Choroid plexus epithelial cell (primary cell): ENCODE data around the gene ZBTB17.
A peak's percentile ranks its signal among the peaks of the same experiment; 100 is the strongest.

ENCODE experiments used
- DNase-seq: peaks from one replicate; pipeline ENCODE4 v3.0.0-alpha.2; 2010; ENCODE audit warnings: low read depth
- H3K4me3 ChIP-seq: 2 replicates; pipeline ENCODE4 v1.5.1; 2011; ENCODE audit warnings: low read depth, mild to moderate bottlenecking, control low read depth, low read length, moderate library complexity
- TF ChIP-seq, protein P1 (sequence below): conservative IDR thresholded peaks from 2 replicates; pipeline ENCODE4 v1.5.1; 2011; ENCODE audit warnings: low read depth, mild to moderate bottlenecking, control low read depth, inconsistent platforms, low read length, moderate library complexity

The ZBTB17 gene

DNA sequence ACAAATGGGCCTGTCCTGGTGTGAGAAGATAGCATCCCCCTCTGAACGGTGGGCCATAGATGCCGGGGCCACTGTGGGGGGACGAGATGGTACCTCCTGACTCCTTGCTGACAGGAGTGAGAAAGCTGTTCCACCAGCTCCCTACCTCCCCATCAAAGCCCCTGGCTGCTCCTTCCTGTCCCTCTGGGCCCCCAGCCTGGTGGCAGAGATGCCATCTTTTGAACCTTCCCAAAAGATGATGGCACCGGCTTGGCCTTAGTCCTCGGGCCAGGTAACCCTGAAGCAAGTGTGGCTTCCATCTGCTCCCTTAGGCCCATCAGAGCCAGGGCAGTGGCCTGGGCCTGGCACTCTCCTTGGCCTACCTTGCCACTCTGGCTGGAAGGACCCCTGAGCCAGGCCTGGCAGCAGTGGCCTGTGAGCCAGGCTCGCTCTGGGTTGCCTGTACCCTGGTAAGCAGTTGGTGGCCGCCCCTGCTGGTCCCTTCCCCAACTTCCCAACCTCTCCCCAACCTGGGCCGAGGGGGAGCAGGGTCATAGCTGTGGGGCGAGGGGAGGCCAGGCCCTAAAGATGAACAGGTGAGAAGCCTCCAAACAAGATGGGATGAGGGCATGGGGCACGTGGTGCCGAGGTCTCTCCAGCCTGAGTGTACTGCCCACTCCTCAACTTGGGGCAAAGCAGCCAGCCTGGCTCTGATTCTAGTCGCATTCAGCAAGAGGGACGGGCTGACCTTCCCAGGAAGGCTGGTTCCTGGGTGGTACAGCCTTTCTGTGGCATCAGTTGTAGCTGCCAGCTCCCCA is 34.7 kb downstream of the ZBTB17 start:
- TF ChIP-seq, protein P1, sequence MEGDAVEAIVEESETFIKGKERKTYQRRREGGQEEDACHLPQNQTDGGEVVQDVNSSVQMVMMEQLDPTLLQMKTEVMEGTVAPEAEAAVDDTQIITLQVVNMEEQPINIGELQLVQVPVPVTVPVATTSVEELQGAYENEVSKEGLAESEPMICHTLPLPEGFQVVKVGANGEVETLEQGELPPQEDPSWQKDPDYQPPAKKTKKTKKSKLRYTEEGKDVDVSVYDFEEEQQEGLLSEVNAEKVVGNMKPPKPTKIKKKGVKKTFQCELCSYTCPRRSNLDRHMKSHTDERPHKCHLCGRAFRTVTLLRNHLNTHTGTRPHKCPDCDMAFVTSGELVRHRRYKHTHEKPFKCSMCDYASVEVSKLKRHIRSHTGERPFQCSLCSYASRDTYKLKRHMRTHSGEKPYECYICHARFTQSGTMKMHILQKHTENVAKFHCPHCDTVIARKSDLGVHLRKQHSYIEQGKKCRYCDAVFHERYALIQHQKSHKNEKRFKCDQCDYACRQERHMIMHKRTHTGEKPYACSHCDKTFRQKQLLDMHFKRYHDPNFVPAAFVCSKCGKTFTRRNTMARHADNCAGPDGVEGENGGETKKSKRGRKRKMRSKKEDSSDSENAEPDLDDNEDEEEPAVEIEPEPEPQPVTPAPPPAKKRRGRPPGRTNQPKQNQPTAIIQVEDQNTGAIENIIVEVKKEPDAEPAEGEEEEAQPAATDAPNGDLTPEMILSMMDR: no peak
- H3K4me3 ChIP-seq: no peak overlapping the region
- no peak for DNase-seq

DNA sequence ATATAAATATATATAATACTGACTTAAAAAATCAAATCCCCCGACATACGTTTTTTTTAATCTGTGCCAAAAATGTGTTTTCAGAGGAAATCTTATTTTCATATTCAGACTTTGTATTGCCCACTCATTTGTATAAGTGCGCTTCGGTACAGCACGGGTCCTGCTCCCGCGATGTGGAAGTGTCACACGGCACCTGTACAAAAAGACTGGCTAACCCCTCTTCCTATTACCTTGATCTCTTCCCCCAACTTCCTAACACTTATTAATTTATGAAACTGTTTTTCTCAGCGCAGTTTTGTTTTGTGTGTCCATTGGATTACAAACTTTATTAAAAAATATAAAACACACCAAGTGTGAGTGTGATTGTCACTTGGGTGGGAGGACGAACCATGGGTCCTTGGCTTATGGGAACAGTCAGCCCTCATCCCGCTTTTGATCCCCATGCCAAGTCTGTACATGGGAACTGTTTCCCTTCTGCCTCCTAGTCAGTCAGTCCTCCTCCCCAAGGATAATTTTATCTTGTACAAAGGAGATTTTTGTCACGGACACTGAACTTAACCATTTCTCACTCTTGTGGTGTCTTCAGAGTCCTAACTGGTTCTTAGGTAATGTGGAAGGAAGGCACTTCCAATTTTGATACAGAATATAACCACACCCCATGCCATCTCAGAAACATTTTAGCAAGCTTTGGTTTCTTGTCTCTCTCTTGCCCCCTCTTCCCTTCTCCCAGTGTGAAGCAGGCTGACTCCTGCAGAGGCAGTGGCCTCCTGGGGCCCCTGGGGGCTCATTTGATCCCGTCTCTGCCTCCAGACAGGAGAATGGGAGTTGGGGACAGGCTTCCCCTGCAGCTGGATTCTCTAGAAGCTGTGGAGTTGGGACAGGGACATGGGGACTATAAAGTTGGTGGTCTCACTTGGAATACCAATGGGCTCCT is 35.5 kb downstream of the ZBTB17 start:
- no peak overlapping the region for H3K4me3 ChIP-seq
- no peak for DNase-seq
- TF ChIP-seq, protein P1: no peak

DNA sequence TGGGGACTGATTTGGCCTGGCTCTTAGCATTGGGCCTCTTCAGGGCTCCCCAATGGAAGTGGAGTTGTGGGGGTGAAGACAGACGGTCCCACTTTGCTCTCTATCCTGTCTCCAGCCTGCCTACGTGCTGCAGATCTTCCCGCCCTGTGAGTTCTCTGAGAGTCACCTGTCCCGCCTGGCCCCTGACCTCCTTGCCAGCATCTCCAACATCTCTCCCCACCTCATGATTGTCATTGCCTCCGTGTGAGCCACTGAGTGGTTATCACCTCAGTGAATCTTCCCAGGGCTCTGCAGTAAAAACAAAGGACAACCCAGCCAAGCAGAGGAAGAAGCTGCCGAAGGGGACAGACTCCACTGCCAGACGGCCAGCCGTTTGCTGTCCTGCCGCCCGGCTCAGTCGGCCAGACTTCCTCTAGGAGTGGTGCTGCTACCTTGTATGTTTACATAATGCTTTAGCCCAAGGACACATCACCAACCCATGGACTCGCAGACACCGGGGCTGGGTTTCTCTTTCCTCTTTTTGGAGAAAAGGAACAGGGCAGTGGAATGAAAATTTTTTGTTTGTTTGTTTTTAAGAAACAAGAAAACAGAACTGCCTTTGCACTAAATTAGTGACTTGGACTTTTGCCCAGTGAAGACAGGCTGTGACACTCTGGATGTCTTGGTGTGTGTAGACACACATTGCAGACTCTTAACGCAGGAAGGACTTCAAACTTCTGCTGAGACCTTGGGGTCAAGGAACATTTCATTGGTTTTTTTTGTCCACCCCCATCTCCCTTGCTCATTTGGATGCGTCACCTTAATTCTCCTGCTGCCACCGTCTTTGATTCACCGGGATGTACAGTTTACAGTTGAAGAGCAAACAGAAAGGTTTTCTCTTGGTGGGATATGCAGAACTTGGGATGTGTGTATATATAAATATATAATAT is 36.5 kb downstream of the ZBTB17 start:
- DNase-seq: peak; percentile 55
- H3K4me3 ChIP-seq: no peak overlapping the region
- TF ChIP-seq, protein P1: no peak

- TF ChIP-seq, protein P1: no peak
- DNase-seq: no peak
- H3K4me3 ChIP-seq: no peak overlapping the region
These were observed 37.2 kb downstream of the ZBTB17 start for GRCh38 chr1:15938628-15939161.

DNA sequence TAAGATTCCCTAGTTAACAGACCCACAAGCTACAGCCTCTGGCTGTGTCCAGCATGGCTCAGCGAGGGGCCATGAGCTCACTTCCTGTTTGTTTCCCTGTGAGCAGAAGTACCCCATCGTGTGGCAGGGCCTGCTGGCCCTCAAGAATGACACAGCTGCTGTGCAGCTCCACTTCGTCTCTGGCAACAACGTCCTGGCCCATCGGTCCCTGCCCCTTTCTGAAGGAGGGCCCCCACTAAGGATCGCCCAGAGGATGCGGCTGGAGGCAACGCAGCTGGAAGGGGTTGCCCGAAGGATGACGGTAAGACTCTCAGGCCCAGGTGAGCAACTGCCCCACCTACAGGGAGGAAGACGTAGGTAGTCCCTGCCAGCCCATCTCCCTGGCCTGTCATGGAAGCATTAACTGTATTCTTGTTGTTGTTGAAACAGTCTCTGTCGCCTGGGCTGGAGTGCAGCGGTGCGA is 38.2 kb downstream of the ZBTB17 start:
- no peak overlapping the region for H3K4me3 ChIP-seq
- TF ChIP-seq, protein P1: peak; percentile 66
- peak; percentile 88 for DNase-seq

GRCh38 chr1:15937146-15937545 is 38.8 kb downstream of the ZBTB17 start:
- no peak for DNase-seq
- TF ChIP-seq, protein P1: no peak
- H3K4me3 ChIP-seq: no peak overlapping the region
